Osteocyte (in vitro differentiated cells): Measurements from ENCODE around the gene CENPA. TPM values are rescaled to one million over a fixed set of nuclear protein-coding genes. Genes with fewer than 3 reads are reported as not detected.

ENCODE experiments used
- DNase-seq: peaks from one replicate; pipeline ENCODE4 v3.0.0; 2021; ENCODE audit warnings: mixed read lengths; ENCODE audit not compliant: unreplicated experiment; ENCODE audit errors: extremely low spot score
- H3K27ac Mint-ChIP-seq: one replicate; pipeline ENCODE4 v1.8.0; 2021; ENCODE audit warnings: mild to moderate bottlenecking, mixed read lengths; ENCODE audit not compliant: unreplicated experiment
- H3K27me3 Mint-ChIP-seq: one replicate; pipeline ENCODE4 v1.8.0; 2021; ENCODE audit warnings: mixed read lengths; ENCODE audit not compliant: unreplicated experiment
- H3K36me3 Mint-ChIP-seq: one replicate; pipeline ENCODE4 v1.8.0; 2021; ENCODE audit warnings: mixed read lengths; ENCODE audit not compliant: unreplicated experiment
- H3K4me1 Mint-ChIP-seq: one replicate; pipeline ENCODE4 v1.8.0; 2021; ENCODE audit warnings: mixed read lengths; ENCODE audit not compliant: unreplicated experiment
- H3K4me3 Mint-ChIP-seq: one replicate; pipeline ENCODE4 v1.8.0; 2021; ENCODE audit warnings: mild to moderate bottlenecking, moderate library complexity, mixed read lengths; ENCODE audit not compliant: unreplicated experiment
- H3K9me3 Mint-ChIP-seq: one replicate; pipeline ENCODE4 v1.8.0; 2021; ENCODE audit warnings: mixed read lengths; ENCODE audit not compliant: unreplicated experiment
- CTCF ChIP-seq: fragments of 200-600 bp; sonication (generic); IDR thresholded peaks from 2 replicates; pipeline ENCODE4 v1.5.0; 2021; ENCODE audit warnings: antibody characterized with exemption, mild to moderate bottlenecking, moderate library complexity
- total RNA-seq: library from RNA; stranded (reverse); gene quantifications from 2 replicates; pipeline ENCODE4 v1.2.1, GENCODE V29; 2021

Gene CENPA
- total RNA-seq, 1 donor from 2014 or later: 4.6 TPM

GRCh38 chr2:26782876-26783704 lies 2.8 kb upstream of the CENPA start:
- Mint-ChIP-seq H3K4me1 (peaks cover 19% of the 10 kb centered on the region), H3K27me3 (no peaks in the 10 kb centered on the region), H3K36me3 (peaks cover 20% of the 10 kb centered on the region), H3K27ac (no peak overlapping the region), H3K4me3 (no peak overlapping the region), H3K9me3 (no peaks in the 10 kb centered on the region)
- no peak for DNase-seq
- no peak for TF ChIP-seq CTCF

- Mint-ChIP-seq H3K27ac (peak overlapping the region; percentile 89), H3K27me3 (no peaks in the 10 kb centered on the region), H3K4me3 (peak overlapping the region; percentile 78), H3K9me3 (no peaks in the 10 kb centered on the region), H3K36me3 (peaks cover 10% of the 10 kb centered on the region), H3K4me1 (peaks cover 25% of the 10 kb centered on the region)
- DNase-seq: no peak
- TF ChIP-seq CTCF: no peak
These were observed 1.2 kb upstream of the CENPA start for GRCh38 chr2:26784570-26785234.

GRCh38 chr2:26786207-26787028 lies 562 bp downstream of the CENPA start:
- no peak for TF ChIP-seq CTCF
- Mint-ChIP-seq H3K27ac (peak overlapping the region; percentile 57), H3K4me3 (peak overlapping the region; percentile 75), H3K27me3 (no peaks in the 10 kb centered on the region), H3K4me1 (peaks cover 26% of the 10 kb centered on the region), H3K9me3 (peaks cover 5% of the 10 kb centered on the region), H3K36me3 (peaks cover 7% of the 10 kb centered on the region)
- DNase-seq: no peak

- H3K27me3 Mint-ChIP-seq: no peaks in the 10 kb centered on the region
- peaks cover 11% of the 10 kb centered on the region for H3K36me3 Mint-ChIP-seq
- H3K4me3 Mint-ChIP-seq: no peak overlapping the region
- H3K9me3 Mint-ChIP-seq: peaks cover 5% of the 10 kb centered on the region
- no peak for TF ChIP-seq CTCF
- no peak for DNase-seq
- no peak overlapping the region for H3K27ac Mint-ChIP-seq
- H3K4me1 Mint-ChIP-seq: peaks cover 11% of the 10 kb centered on the region
These were observed 6.9 kb downstream of the CENPA start for GRCh38 chr2:26792720-26793119.
